ENCODE results near the gene TIA1.
"Not testable (repeated sequence)": the region's sequence is repeated elsewhere in the genome, so short reads cannot be mapped to it uniquely, and the experiment has no call there.

Gene TIA1

GRCh38 chr2:70199320-70199864 is 49.0 kb downstream of the TIA1 start:
- no peak overlapping the region for H3K4me3 Mint-ChIP-seq
- H3K4me1 Mint-ChIP-seq = no peaks in the 10 kb centered on the region
- H3K27ac Mint-ChIP-seq = no peak overlapping the region
- ATAC-seq = no peak
- no peaks in the 10 kb centered on the region for H3K27me3 Mint-ChIP-seq
- no peaks in the 10 kb centered on the region for H3K9me3 Mint-ChIP-seq
- DNase-seq = no peak

- H3K4me3 Mint-ChIP-seq = no peak overlapping the region
- H3K4me1 Mint-ChIP-seq = peaks cover 29% of the 10 kb centered on the region
- H3K9me3 Mint-ChIP-seq = no peaks in the 10 kb centered on the region
- no peak for ATAC-seq
- H3K27ac Mint-ChIP-seq = no peak overlapping the region
- DNase-seq = no peak
- H3K27me3 Mint-ChIP-seq = no peaks in the 10 kb centered on the region
Measured at GRCh38 chr2:70192516-70192915, 55.9 kb downstream of the TIA1 start.

GRCh38 chr2:70191244-70191735 is 57.1 kb downstream of the TIA1 start:
- no peak for DNase-seq
- Mint-ChIP-seq H3K27ac (peak overlapping the region; percentile 99), H3K9me3 (no peaks in the 10 kb centered on the region), H3K4me1 (peaks cover 29% of the 10 kb centered on the region), H3K4me3 (peak overlapping the region; percentile 85 to 86), H3K27me3 (no peaks in the 10 kb centered on the region)
- no peak for ATAC-seq

- DNase-seq (peak; percentile 97 to 98), ATAC-seq (peak; percentile 90)
- Mint-ChIP-seq H3K27ac (peak within 1 kb of the TSS; percentile 99), H3K27me3 (no peaks in the 10 kb centered on the region), H3K4me3 (peak within 1 kb of the TSS; percentile 85 to 86), H3K4me1 (peaks cover 29% of the 10 kb centered on the region), H3K9me3 (no peaks in the 10 kb centered on the region)
Measured at GRCh38 chr2:70190418-70191243, 57.8 kb downstream of the TIA1 start, which contains the start of gene C2orf42. TSS of gene C2orf42 (minus strand) at chr2:70191019. CDS start at chr2:70181985, 9,034 bp downstream.

GRCh38 chr2:70188460-70188859 is 60.0 kb downstream of the TIA1 start:
- Mint-ChIP-seq H3K4me3 (peak overlapping the region in 1 of 2 donors; percentile 85), H3K27ac (peak overlapping the region; percentile 46 to 99), H3K9me3 (no peaks in the 10 kb centered on the region), H3K27me3 (no peaks in the 10 kb centered on the region), H3K4me1 (peaks cover 29% of the 10 kb centered on the region)
- DNase-seq = no peak
- no peak for ATAC-seq

GRCh38 chr2:70187170-70187569 is 61.3 kb downstream of the TIA1 start:
- H3K4me3 Mint-ChIP-seq, H3K27me3 Mint-ChIP-seq, DNase-seq, H3K9me3 Mint-ChIP-seq, H3K27ac Mint-ChIP-seq, ATAC-seq: not testable (repeated sequence)
- peaks cover 29% of the 10 kb centered on the region for H3K4me1 Mint-ChIP-seq

- ATAC-seq = no peak
- Mint-ChIP-seq H3K4me1 (no peaks in the 10 kb centered on the region), H3K27ac (no peak overlapping the region), H3K27me3 (no peaks in the 10 kb centered on the region), H3K9me3 (no peaks in the 10 kb centered on the region), H3K4me3 (no peak overlapping the region)
- no peak for DNase-seq
Measured at GRCh38 chr2:70182689-70183088, 65.7 kb downstream of the TIA1 start.

- DNase-seq (no peak), ATAC-seq (no peak)
- H3K4me1 Mint-ChIP-seq = no peaks in the 10 kb centered on the region
- H3K9me3 Mint-ChIP-seq = no peaks in the 10 kb centered on the region
- H3K27me3 Mint-ChIP-seq = no peaks in the 10 kb centered on the region
- H3K27ac Mint-ChIP-seq = no peak overlapping the region
- no peak overlapping the region for H3K4me3 Mint-ChIP-seq
Measured at GRCh38 chr2:70181363-70181956, 67.0 kb downstream of the TIA1 start.

GRCh38 chr2:70173520-70173919 is 74.9 kb downstream of the TIA1 start:
- no peak for DNase-seq
- ATAC-seq = no peak
- H3K9me3 Mint-ChIP-seq = no peaks in the 10 kb centered on the region
- H3K27ac Mint-ChIP-seq = no peak overlapping the region
- no peaks in the 10 kb centered on the region for H3K4me1 Mint-ChIP-seq
- H3K27me3 Mint-ChIP-seq = no peaks in the 10 kb centered on the region
- H3K4me3 Mint-ChIP-seq = no peak overlapping the region

GRCh38 chr2:70169654-70170245 is 78.7 kb downstream of the TIA1 start:
- H3K27me3 Mint-ChIP-seq, ATAC-seq, H3K9me3 Mint-ChIP-seq, H3K27ac Mint-ChIP-seq, DNase-seq, H3K4me3 Mint-ChIP-seq, H3K4me1 Mint-ChIP-seq: not testable (repeated sequence)

GRCh38 chr2:70161069-70161534 is 87.3 kb downstream of the TIA1 start:
- Mint-ChIP-seq H3K4me3 (no peak overlapping the region), H3K27ac (peak overlapping the region; percentile 35 to 43), H3K9me3 (no peaks in the 10 kb centered on the region), H3K4me1 (peaks cover 4% of the 10 kb centered on the region), H3K27me3 (no peaks in the 10 kb centered on the region)
- DNase-seq (no peak), ATAC-seq (no peak)

GRCh38 chr2:70160545-70160944 is 87.9 kb downstream of the TIA1 start:
- DNase-seq = no peak
- no peaks in the 10 kb centered on the region for H3K27me3 Mint-ChIP-seq
- H3K4me1 Mint-ChIP-seq = peaks cover 4% of the 10 kb centered on the region
- H3K9me3 Mint-ChIP-seq = no peaks in the 10 kb centered on the region
- H3K4me3 Mint-ChIP-seq = no peak overlapping the region
- no peak overlapping the region for H3K27ac Mint-ChIP-seq
- ATAC-seq = no peak

Measured in stimulated activated naive CD8-positive, alpha-beta T cell treated with anti-CD3 and anti-CD28 coated beads, Interleukin-15, amount 100 ng/mL, for 72 hours (primary cell).